GM23338 (cell line): ENCODE data around the gene OASL. TPM values are rescaled to one million over a fixed set of nuclear protein-coding genes. Genes with fewer than 3 reads are reported as not detected.
A peak's percentile ranks its signal among the peaks of the same experiment; 100 is the strongest.

Source experiments
- ATAC-seq: fragments of 200-7000 bp; cut with Tn5 transposase; 3 replicates; pipeline ENCODE4 v1.9.1; 2020
- DNase-seq: peaks from one replicate; pipeline ENCODE4 v3.0.0-alpha.2; 2015; ENCODE audit warnings: low spot score
- H2AFZ ChIP-seq: fragments of 200-600 bp; sonication (generic); 2 replicates; pipeline ENCODE4 v1.8.0; 2016; ENCODE audit warnings: antibody characterized with exemption, mild to moderate bottlenecking, moderate library complexity
- H3F3A ChIP-seq: fragments of 200-600 bp; sonication (generic); replicated peaks from 2 replicates; pipeline ENCODE4 v1.8.0; 2017; ENCODE audit warnings: antibody characterized with exemption, mixed run types, low read depth
- H3K27ac ChIP-seq: fragments of 200-600 bp; sonication (generic); 2 replicates; pipeline ENCODE4 v1.6.1; 2016; ENCODE audit warnings: low read depth
- H3K27me3 ChIP-seq: fragments of 200-600 bp; sonication (generic); 2 replicates; pipeline ENCODE4 v1.8.0; 2016; ENCODE audit warnings: mild to moderate bottlenecking, mixed run types, moderate library complexity; ENCODE audit not compliant: insufficient read depth
- H3K36me3 ChIP-seq: fragments of 200-600 bp; sonication (generic); 2 replicates; pipeline ENCODE4 v1.8.0; 2016; ENCODE audit warnings: mild to moderate bottlenecking; ENCODE audit not compliant: insufficient read depth
- H3K4me1 ChIP-seq: fragments of 200-600 bp; sonication (generic); 2 replicates; pipeline ENCODE4 v1.8.0; 2016; ENCODE audit warnings: mild to moderate bottlenecking, moderate library complexity; ENCODE audit not compliant: insufficient read depth
- H3K4me2 ChIP-seq: fragments of 200-600 bp; sonication (generic); 2 replicates; pipeline ENCODE4 v1.7.1; 2017; ENCODE audit warnings: mixed run types
- H3K4me3 ChIP-seq: fragments of 200-600 bp; sonication (generic); 2 replicates; pipeline ENCODE4 v1.6.1; 2016; ENCODE audit warnings: mixed run types
- H3K79me2 ChIP-seq: fragments of 200-600 bp; sonication (generic); replicated peaks from 2 replicates; pipeline ENCODE4 v1.8.0; 2017; ENCODE audit warnings: mild to moderate bottlenecking; ENCODE audit not compliant: insufficient read depth
- H3K9me2 ChIP-seq: fragments of 200-600 bp; sonication (generic); 2 replicates; pipeline ENCODE4 v1.8.0; 2017; ENCODE audit not compliant: insufficient read depth
- H4K20me1 ChIP-seq: fragments of 200-600 bp; sonication (generic); replicated peaks from 2 replicates; pipeline ENCODE4 v1.8.0; 2017; ENCODE audit warnings: mild to moderate bottlenecking; ENCODE audit not compliant: insufficient read depth
- H3K27ac Mint-ChIP-seq: 2 replicates; pipeline ENCODE4 v1.8.0; 2020; ENCODE audit warnings: inconsistent platforms, mild to moderate bottlenecking, moderate library complexity, mixed read lengths
- H3K27me3 Mint-ChIP-seq: 3 replicates; pipeline ENCODE4 v1.8.0; 2022; ENCODE audit warnings: low read depth, mild to moderate bottlenecking, moderate library complexity, mixed read lengths, inconsistent platforms; ENCODE audit not compliant: insufficient read depth, poor library complexity
- H3K36me3 Mint-ChIP-seq: 3 replicates; pipeline ENCODE4 v1.8.0; 2021; ENCODE audit warnings: low read depth, mild to moderate bottlenecking, inconsistent platforms, moderate library complexity, mixed read lengths
- H3K4me1 Mint-ChIP-seq: 3 replicates; pipeline ENCODE4 v1.8.0; 2020; ENCODE audit warnings: mild to moderate bottlenecking, inconsistent platforms, mixed read lengths
- H3K4me3 Mint-ChIP-seq: 3 replicates; pipeline ENCODE4 v1.8.0; 2021; ENCODE audit warnings: moderate library complexity, mild to moderate bottlenecking, inconsistent platforms, mixed read lengths
- H3K9me3 Mint-ChIP-seq: 3 replicates; pipeline ENCODE4 v1.8.0; 2020; ENCODE audit warnings: moderate library complexity, mild to moderate bottlenecking, inconsistent platforms, mixed read lengths
- CTCF ChIP-seq, 2 experiments: fragments of 200-600 bp in 1 of 2; sonication (generic) in 1 of 2; conservative IDR thresholded peaks; 2 replicates each; pipeline versions ENCODE4 v1.5.1 to v1.6.1; 2016 to 2017; ENCODE audit warnings: antibody characterized with exemption in 2 of 2, low read depth in 2 of 2, mild to moderate bottlenecking in 2 of 2, moderate library complexity in 1 of 2
- JUNB ChIP-seq: IDR thresholded peaks from one replicate; pipeline ENCODE4 v1.6.1; 2016; ENCODE audit warnings: antibody characterized with exemption; ENCODE audit not compliant: unreplicated experiment
- ZNF462 ChIP-seq: fragments of 250-450 bp; sonication (Bioruptor Pico); IDR thresholded peaks from 2 replicates; pipeline ENCODE4 v1.5.0; 2020; ENCODE audit warnings: mild to moderate bottlenecking, moderate library complexity
- polyA plus RNA-seq: library from polyadenylated mRNA; unstranded; fragments of >200 nt; fragmentation: Nextera tagmentation; extraction: Ambion mirVana; gene quantifications from 2 replicates; pipeline ENCODE4 v1.2.1, GENCODE V29; 2016
- total RNA-seq: library from RNA; depleted of rRNA; stranded (reverse); fragments of >200 nt; shearing (Covaris generic); gene quantifications from 2 replicates; pipeline ENCODE4 v1.2.3, GENCODE V29; 2014

Gene OASL
- total and polyA plus RNA-seq, 2 experiments from 2014 or later, result not detected

- Histone ChIP-seq H3F3A (no peaks in the 10 kb centered on the region), H3K27ac (no peak overlapping the region), H3K27me3 (no peaks in the 10 kb centered on the region), H3K4me2 (no peak overlapping the region), H4K20me1 (peaks cover 13% of the 10 kb centered on the region; the same call in 1 of the 2 replicates), H2AFZ (no peak overlapping the region), H3K79me2 (no peaks in the 10 kb centered on the region), H3K36me3 (peaks cover 19% of the 10 kb centered on the region), H3K9me2 (no peaks in the 10 kb centered on the region), H3K4me1 (no peaks in the 10 kb centered on the region), H3K4me3 (no peak overlapping the region)
- TF ChIP-seq JUNB (no peak), ZNF462 (CRISPR knock-in tag) (no peak), CTCF (conservative IDR thresholded peaks at IDR 0.05; ENCODE audit: low read depth in 2 of 2) (peak; percentile 74 to 93)
- H3K9me3 Mint-ChIP-seq, result no peaks in the 10 kb centered on the region; the same call in 2 of the 3 replicates
- H3K27me3 Mint-ChIP-seq, result peaks cover 10% of the 10 kb centered on the region
- peaks cover 66% of the 10 kb centered on the region for H3K36me3 Mint-ChIP-seq
- ATAC-seq (peak; percentile 84), DNase-seq (peak; percentile 87)
- H3K4me1 Mint-ChIP-seq, result no peaks in the 10 kb centered on the region
- no peak overlapping the region for H3K27ac Mint-ChIP-seq
- no peak overlapping the region for H3K4me3 Mint-ChIP-seq
These were observed 33.7 kb downstream of the OASL start for GRCh38 chr12:121005346-121005815.
